ENCODE measurements around the gene SCAMP2. TPM values are rescaled to one million over a fixed set of nuclear protein-coding genes. Genes with fewer than 3 reads are reported as not detected.

The SCAMP2 gene
- polyA plus RNA-seq, 3 donors: 124 to 158 (median 124) TPM

DNA sequence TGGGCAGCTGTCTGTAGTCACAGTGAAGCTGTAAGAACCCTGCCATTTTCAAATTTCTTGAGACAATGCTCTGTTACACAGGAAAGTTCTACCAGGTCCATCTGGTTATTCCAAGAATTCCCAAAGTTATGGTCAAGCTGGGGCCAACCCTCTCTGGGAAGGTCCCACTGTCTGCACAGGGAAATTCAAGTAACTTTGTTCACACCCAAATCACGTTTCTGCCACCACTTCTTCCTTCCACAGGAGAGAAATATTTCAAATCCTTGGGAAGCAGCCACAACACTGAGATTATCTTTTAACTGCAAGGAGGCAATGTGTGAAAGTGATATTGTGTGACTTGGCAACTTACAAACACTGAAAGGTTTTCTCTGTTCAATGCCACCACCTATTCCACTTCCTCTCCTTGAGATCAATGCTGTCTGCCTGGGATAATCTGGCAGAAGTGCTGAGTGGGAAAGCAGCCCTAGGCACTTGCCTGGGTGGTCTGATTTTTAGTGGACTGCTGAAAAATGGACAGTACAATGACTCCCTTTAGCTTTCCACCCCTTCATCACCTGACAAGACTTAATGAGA lies 5.6 kb downstream of the SCAMP2 start:
- H3K4me3 Mint-ChIP-seq: peak overlapping the region; percentile 59 to 65
- H3K4me1 ChIP-seq (ENCODE audit: control insufficient read depth in 1 of 2, insufficient read depth in 2 of 2, low read length in 2 of 2): peaks cover 65 to 66% of the 10 kb centered on the region in 2 donors
- H3K27me3 ChIP-seq (ENCODE audit: control insufficient read depth in 2 of 2, insufficient read depth in 2 of 2, low read length in 2 of 2): no peaks in the 10 kb centered on the region
- H3K9me3 Mint-ChIP-seq: no peaks in the 10 kb centered on the region
- no peak overlapping the region for H3K9ac ChIP-seq (ENCODE audit: insufficient read depth, low read length, poor library complexity, severe bottlenecking)
- peaks cover 99% of the 10 kb centered on the region for H3K79me2 ChIP-seq (ENCODE audit: insufficient read depth, low read length)
- H3K27ac Mint-ChIP-seq: peak overlapping the region; percentile 88 to 97 (median 90)
- TF ChIP-seq, protein P1, sequence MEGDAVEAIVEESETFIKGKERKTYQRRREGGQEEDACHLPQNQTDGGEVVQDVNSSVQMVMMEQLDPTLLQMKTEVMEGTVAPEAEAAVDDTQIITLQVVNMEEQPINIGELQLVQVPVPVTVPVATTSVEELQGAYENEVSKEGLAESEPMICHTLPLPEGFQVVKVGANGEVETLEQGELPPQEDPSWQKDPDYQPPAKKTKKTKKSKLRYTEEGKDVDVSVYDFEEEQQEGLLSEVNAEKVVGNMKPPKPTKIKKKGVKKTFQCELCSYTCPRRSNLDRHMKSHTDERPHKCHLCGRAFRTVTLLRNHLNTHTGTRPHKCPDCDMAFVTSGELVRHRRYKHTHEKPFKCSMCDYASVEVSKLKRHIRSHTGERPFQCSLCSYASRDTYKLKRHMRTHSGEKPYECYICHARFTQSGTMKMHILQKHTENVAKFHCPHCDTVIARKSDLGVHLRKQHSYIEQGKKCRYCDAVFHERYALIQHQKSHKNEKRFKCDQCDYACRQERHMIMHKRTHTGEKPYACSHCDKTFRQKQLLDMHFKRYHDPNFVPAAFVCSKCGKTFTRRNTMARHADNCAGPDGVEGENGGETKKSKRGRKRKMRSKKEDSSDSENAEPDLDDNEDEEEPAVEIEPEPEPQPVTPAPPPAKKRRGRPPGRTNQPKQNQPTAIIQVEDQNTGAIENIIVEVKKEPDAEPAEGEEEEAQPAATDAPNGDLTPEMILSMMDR (IDR thresholded peaks at IDR 0.05): no peak
- no peak for DNase-seq
- peaks cover 86% of the 10 kb centered on the region for H3K4me1 Mint-ChIP-seq
- H3K27me3 Mint-ChIP-seq (ENCODE audit: low read depth in 3 of 3): peaks cover 0 to 2% (median 0%) of the 10 kb centered on the region in 3 donors
- no peaks in the 10 kb centered on the region for H3K9me3 ChIP-seq (replicated peaks in 1 of 2; ENCODE audit: control insufficient read depth in 1 of 2, insufficient read depth in 1 of 2, low read length in 2 of 2)
- H3K4me3 ChIP-seq (replicated peaks in 1 of 3; ENCODE audit: low read depth in 2 of 3, low read length in 3 of 3): peak overlapping the region in 2 of 3 experiments; percentile 3 to 69
- peak overlapping the region; percentile 79 for H3K4me2 ChIP-seq (replicated peaks; ENCODE audit: extremely low read depth, low read length, poor library complexity, severe bottlenecking)
- H3K36me3 ChIP-seq (replicated peaks in 1 of 2; ENCODE audit: control insufficient read depth in 1 of 2, insufficient read depth in 2 of 2, low read length in 2 of 2): peaks cover 3 to 19% of the 10 kb centered on the region in 2 donors
- intact Hi-C loops (cut with micrococcal nuclease): loop anchor here in 1 of 2 donors (5.0 kb wide), 1 partner anchor 35 kb away; no protein-coding TSS in a partner anchor
- H3K27ac ChIP-seq (ENCODE audit: low read depth in 1 of 2, low read length in 2 of 2): peak overlapping the region; percentile 40 to 81
- peaks cover 97% of the 10 kb centered on the region for H4K20me1 ChIP-seq (ENCODE audit: insufficient read depth, low read length)
- WGBS (ENCODE audit: insufficient coverage): no CpG with 5 or more reads among the region's 1 CpG
- H2AFZ ChIP-seq (ENCODE audit: insufficient read depth, low read depth, low read length, poor library complexity, severe bottlenecking): no peak overlapping the region
- H3K36me3 Mint-ChIP-seq: peaks cover 19 to 32% of the 10 kb centered on the region in 2 donors

DNA sequence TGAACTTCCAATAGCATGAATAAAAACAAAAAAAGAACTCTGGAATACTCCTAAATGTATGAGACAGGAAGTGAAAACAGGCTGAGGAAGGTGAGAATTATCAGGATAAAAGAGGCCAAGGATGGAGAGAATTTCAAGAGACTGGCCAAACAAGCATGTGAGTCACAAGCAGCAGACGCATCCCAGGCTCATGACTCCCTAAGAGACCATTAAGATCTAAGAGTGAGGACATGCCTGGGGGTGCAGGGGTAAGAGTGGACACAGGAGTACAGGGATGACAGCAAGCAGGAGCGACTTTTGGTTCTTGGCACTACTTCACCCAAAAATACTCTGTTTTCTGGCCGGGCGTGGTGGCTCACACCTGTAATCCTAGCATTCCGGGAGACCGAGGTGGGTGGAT lies 7.1 kb downstream of the SCAMP2 start:
- Histone ChIP-seq H4K20me1 (ENCODE audit: insufficient read depth, low read length) (peaks cover 99% of the 10 kb centered on the region), H3K36me3 (replicated peaks in 1 of 2; ENCODE audit: control insufficient read depth in 1 of 2, insufficient read depth in 2 of 2, low read length in 2 of 2) (peaks cover 3 to 24% of the 10 kb centered on the region in 2 donors), H3K9ac (ENCODE audit: insufficient read depth, low read length, poor library complexity, severe bottlenecking) (no peak overlapping the region), H2AFZ (ENCODE audit: insufficient read depth, low read depth, low read length, poor library complexity, severe bottlenecking) (no peak overlapping the region), H3K79me2 (ENCODE audit: insufficient read depth, low read length) (peaks cover 98% of the 10 kb centered on the region), H3K4me3 (replicated peaks in 1 of 3; ENCODE audit: low read depth in 2 of 3, low read length in 3 of 3) (no peak overlapping the region), H3K27me3 (ENCODE audit: control insufficient read depth in 2 of 2, insufficient read depth in 2 of 2, low read length in 2 of 2) (no peaks in the 10 kb centered on the region), H3K4me1 (ENCODE audit: control insufficient read depth in 1 of 2, insufficient read depth in 2 of 2, low read length in 2 of 2) (peaks cover 51 to 52% of the 10 kb centered on the region in 2 donors), H3K4me2 (replicated peaks; ENCODE audit: extremely low read depth, low read length, poor library complexity, severe bottlenecking) (no peak overlapping the region), H3K27ac (ENCODE audit: low read depth in 1 of 2, low read length in 2 of 2) (peak overlapping the region in 1 of 2 donors; percentile 44), H3K9me3 (replicated peaks in 1 of 2; ENCODE audit: control insufficient read depth in 1 of 2, insufficient read depth in 1 of 2, low read length in 2 of 2) (no peaks in the 10 kb centered on the region)
- H3K9me3 Mint-ChIP-seq: no peaks in the 10 kb centered on the region
- peak overlapping the region in 3 of 7 donors; percentile 22 to 74 (median 43) for H3K27ac Mint-ChIP-seq
- no peak for DNase-seq
- peaks cover 72% of the 10 kb centered on the region for H3K4me1 Mint-ChIP-seq
- TF ChIP-seq, protein P1 (IDR thresholded peaks at IDR 0.05): no peak
- WGBS (ENCODE audit: insufficient coverage): 86% methylated on average over 5 of the region's 6 CpGs
- no peak overlapping the region for H3K4me3 Mint-ChIP-seq
- intact Hi-C loops (cut with micrococcal nuclease): loop anchor here in 1 of 2 donors (5.0 kb wide), 1 partner anchor 36 kb away; no protein-coding TSS in a partner anchor
- no peaks in the 10 kb centered on the region for H3K27me3 Mint-ChIP-seq (ENCODE audit: low read depth in 3 of 3)
- H3K36me3 Mint-ChIP-seq: peaks cover 22 to 32% of the 10 kb centered on the region in 2 donors

Measured in CD14-positive monocyte (primary cell).